ENCODE measurements around the gene BRPF1. TPM values are rescaled to one million over a fixed set of nuclear protein-coding genes. Genes with fewer than 3 reads are reported as not detected.
A peak's percentile ranks its signal among the peaks of the same experiment; 100 is the strongest.

BRPF1 gene
- total RNA-seq, 3 donors from 2014 or later: 14.3 to 23.7 (median 15.6) TPM

DNA sequence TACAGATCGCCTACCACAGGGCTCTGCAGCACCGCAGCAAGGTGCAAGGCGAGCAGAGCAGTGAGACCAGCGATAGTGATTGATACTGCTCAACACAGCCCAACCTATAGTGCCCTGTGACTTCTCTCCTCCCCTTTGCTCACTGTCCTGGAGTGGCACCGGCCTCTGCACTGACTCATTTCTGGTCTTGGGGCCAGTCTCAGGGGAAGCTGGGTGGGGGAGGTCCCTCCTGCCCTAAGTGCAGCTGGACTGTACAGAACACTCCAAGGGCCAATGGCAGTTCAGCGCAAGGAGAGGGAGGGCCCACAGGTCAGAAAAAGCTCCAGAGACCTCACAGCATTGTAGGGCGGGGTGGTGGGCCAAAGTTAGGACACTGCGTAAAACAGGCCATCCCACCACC is 15.7 kb downstream of the BRPF1 start:
- Histone ChIP-seq H3K4me1 (ENCODE audit: low read depth) (peaks cover 19% of the 10 kb centered on the region), H3K36me3 (ENCODE audit: low read depth) (peaks cover 24% of the 10 kb centered on the region), H3K4me3 (no peak overlapping the region), H3K9me3 (no peaks in the 10 kb centered on the region)
- ATAC-seq: no peak
- no peak for DNase-seq
- intact Hi-C loops (cut with DNase I, micrococcal nuclease): no loop called here
- TF ChIP-seq, protein P1, sequence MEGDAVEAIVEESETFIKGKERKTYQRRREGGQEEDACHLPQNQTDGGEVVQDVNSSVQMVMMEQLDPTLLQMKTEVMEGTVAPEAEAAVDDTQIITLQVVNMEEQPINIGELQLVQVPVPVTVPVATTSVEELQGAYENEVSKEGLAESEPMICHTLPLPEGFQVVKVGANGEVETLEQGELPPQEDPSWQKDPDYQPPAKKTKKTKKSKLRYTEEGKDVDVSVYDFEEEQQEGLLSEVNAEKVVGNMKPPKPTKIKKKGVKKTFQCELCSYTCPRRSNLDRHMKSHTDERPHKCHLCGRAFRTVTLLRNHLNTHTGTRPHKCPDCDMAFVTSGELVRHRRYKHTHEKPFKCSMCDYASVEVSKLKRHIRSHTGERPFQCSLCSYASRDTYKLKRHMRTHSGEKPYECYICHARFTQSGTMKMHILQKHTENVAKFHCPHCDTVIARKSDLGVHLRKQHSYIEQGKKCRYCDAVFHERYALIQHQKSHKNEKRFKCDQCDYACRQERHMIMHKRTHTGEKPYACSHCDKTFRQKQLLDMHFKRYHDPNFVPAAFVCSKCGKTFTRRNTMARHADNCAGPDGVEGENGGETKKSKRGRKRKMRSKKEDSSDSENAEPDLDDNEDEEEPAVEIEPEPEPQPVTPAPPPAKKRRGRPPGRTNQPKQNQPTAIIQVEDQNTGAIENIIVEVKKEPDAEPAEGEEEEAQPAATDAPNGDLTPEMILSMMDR (IDR thresholded peaks at IDR 0.05): no peak

DNA sequence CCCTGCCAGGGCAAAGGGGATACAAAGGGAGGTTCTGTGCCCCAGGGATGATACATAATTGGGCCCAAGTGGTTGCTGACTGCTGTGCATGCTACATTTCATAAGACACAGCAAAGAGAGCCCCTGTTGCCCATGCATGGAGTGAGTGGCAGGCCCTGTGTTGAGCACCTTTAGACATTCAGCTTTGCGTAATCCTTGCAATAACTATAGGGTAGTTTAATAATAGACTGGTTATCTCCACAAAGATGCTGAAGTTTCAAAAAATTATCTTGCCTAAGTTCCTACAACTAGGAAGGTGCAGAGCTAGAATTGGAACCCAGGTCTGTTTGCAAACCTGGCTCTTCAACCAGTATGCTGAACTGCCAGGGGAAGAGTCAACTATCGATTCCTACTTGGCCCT is 16.5 kb downstream of the BRPF1 start:
- Histone ChIP-seq H3K4me3 (no peak overlapping the region), H3K4me1 (ENCODE audit: low read depth) (peaks cover 19% of the 10 kb centered on the region), H3K9me3 (no peaks in the 10 kb centered on the region), H3K36me3 (ENCODE audit: low read depth) (peaks cover 19% of the 10 kb centered on the region)
- intact Hi-C loops (cut with DNase I, micrococcal nuclease): no loop called here
- DNase-seq (no peak), ATAC-seq (no peak)
- TF ChIP-seq, protein P1 (IDR thresholded peaks at IDR 0.05): no peak

DNA sequence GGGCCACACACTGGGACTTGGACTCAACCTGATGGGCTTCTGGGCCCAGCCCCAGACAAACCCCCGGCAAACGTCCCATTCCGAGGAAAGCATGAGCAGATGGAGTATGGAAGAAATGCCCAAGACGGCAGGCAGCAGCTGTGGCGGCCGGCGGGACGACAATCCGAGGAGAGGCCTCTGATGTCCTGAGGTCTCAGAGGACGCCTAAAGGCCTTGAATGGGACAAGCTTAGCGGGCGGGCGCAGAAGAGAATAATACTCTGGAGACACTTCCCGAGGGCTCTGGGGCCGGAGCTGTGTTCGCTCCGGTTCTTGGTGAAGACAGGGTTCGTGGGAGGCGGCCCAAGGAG is 17.7 kb downstream of the BRPF1 start:
- intact Hi-C loops (cut with DNase I, micrococcal nuclease): no loop called here
- Histone ChIP-seq H3K9me3 (no peaks in the 10 kb centered on the region), H3K4me3 (peak overlapping the region; percentile 30), H3K4me1 (ENCODE audit: low read depth) (peaks cover 19% of the 10 kb centered on the region), H3K36me3 (ENCODE audit: low read depth) (peaks cover 7% of the 10 kb centered on the region)
- ATAC-seq (no peak), DNase-seq (no peak)
- TF ChIP-seq, protein P1 (IDR thresholded peaks at IDR 0.05): no peak

DNA sequence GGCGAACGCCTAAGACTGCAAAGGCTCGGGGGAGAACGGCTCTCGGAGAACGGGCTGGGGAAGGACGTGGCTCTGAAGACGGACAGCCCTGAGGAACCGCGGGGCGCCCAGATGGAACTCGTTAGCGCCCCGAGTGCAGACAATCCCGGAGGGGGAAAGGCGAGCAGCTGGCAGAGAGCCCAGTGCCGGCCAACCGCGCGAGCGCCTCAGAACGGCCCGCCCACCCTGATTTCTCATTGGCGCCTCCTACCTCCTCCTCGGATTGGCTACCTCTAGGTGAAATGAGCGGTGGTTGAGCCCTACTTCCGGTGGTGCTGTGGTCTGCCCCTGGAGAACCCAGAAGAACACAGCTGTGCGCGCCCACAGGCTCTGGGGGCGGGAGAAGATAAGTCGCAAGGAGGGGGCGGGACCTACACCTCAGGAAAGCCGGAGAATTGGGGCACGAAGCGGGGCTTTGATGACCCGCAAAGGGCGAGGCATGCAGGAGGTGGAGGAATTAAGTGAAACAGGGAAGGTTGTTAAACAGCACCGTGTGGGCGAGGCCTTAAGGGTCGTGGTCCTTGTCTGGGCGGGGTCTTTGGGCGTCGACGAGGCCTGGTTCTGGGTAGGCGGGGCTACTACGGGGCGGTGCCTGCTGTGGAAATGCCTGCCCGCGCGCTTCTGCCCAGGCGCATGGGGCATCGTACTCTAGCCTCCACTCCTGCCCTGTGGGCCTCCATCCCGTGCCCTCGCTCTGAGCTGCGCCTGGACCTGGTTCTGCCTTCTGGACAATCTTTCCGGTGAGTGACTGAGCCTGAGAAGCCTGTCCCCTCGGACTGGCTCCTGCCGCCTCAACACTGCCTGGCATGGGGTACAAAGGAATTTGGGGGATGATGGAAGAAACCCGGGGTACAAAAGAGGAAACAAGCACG is 18.4 kb downstream of the BRPF1 start, which contains the start of gene OGG1:
Gene OGG1, plus strand, starts transcription at position 308 of the 911 bp plus-strand sequence. Its CDS starts 335 bp downstream, at position 643.
- intact Hi-C loops (cut with DNase I, micrococcal nuclease): no loop called here
- DNase-seq: peak; percentile 97 to 98 (median 98)
- peaks cover 6% of the 10 kb centered on the region for H3K36me3 ChIP-seq (ENCODE audit: low read depth)
- TF ChIP-seq, protein P1 (IDR thresholded peaks at IDR 0.05): no peak
- ATAC-seq: peak; percentile 95
- H3K4me3 ChIP-seq: peak within 1 kb of the TSS; percentile 30
- H3K9me3 ChIP-seq: no peaks in the 10 kb centered on the region
- peaks cover 19% of the 10 kb centered on the region for H3K4me1 ChIP-seq (ENCODE audit: low read depth)

DNA sequence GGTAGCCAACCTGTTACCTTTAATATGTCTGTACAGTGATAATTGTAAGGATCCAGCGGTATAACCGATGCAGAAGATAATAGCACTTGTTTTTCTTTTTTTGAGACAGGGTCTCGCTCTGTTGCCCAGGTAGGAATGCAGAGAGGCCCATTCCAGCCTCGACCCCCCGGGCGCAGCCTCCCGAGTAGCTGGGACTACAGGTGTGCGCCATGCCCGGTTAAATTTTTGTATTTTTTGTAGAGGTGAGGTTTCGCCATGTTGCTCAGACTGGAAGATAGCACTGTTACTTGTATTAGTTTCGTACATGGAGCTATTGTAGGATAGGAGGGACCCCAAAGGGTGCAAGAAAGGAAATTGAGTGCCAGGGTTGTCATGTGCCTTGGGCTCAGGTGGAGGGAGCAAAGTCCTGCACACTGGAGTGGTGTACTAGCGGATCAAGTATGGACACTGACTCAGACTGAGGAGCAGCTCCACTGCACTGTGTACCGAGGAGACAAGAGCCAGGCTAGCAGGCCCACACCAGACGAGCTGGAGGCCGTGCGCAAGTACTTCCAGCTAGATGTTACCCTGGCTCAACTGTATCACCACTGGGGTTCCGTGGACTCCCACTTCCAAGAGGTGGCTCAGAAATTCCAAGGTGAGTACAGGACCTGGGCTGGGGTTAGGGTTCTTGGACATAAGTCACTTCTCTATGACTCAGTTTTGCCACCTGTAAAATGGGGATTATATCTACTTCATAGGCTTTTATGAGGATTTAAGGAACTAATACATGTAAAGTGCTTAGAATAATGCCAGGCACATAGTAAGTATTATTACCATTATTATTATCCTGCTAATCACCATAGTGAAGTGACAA is 19.2 kb downstream of the BRPF1 start:
- Histone ChIP-seq H3K4me1 (ENCODE audit: low read depth) (peaks cover 19% of the 10 kb centered on the region), H3K4me3 (peak overlapping the region; percentile 30), H3K9me3 (no peaks in the 10 kb centered on the region), H3K36me3 (ENCODE audit: low read depth) (no peaks in the 10 kb centered on the region)
- TF ChIP-seq, protein P1 (IDR thresholded peaks at IDR 0.05): no peak
- peak; percentile 41 for ATAC-seq
- intact Hi-C loops (cut with DNase I, micrococcal nuclease): no loop called here
- peak in 2 of 3 donors; percentile 38 to 41 for DNase-seq
